Measurements from ENCODE around the gene STXBP3.

The STXBP3 gene

DNA sequence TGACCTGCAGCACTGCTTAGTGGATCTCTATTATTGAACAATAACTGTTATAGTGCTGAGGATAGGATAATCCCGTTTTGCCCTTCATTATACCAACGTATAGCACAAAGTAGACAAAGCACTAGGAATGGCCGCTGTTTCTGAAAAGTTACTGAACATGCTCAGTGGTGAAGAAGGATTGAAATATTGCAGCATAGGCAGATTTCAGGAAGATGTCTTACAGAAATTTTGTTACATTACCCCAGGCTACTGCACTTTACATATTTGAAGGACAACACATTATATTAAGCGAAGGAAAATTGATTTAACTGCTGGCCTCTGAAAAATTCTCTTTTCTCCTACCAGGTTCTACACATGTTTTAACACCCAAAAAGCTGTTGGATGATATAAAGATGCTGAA is 62.0 kb downstream of the STXBP3 start:
- DNase-seq (ENCODE audit: low spot score): no peak

DNA sequence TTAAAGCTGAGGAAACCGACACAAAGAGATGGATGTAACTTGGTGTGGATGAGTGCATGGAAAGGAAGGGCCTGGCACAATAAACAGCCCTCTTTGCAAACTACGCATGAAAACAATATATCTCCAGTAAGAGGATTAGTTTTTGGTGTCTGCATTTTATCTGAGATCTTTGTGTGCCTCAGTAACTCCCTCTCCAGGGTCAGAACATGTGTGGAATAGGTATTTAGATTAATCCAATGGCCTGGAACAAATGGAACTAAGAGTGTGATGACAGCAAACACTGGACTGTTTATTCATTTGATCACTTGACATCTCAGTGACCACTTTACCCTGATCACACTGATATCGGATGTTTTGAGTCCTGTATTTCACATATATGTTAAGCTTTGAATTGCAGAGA is 65.1 kb downstream of the STXBP3 start:
- no peak for DNase-seq (ENCODE audit: low spot score)

DNA sequence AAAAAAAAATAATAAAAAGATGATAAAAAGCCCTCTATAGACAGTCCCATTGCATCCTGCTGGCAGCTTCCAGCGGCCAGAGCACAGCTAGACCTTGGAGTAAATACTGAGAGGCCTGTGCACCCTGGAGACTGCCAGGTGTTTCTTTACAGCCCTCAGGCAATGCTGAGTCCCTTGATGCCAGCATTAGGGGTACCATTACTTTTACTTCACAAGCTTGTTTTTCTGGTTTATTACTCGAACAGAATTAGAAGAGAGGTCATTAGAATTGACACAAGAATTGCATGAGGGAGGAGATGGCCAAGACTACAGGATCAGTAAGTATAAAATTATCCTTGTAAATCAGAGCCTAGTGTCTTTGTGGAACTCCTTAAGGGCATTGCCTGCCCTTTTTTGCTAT is 66.9 kb downstream of the STXBP3 start:
- no peak for DNase-seq (ENCODE audit: low spot score)

DNA sequence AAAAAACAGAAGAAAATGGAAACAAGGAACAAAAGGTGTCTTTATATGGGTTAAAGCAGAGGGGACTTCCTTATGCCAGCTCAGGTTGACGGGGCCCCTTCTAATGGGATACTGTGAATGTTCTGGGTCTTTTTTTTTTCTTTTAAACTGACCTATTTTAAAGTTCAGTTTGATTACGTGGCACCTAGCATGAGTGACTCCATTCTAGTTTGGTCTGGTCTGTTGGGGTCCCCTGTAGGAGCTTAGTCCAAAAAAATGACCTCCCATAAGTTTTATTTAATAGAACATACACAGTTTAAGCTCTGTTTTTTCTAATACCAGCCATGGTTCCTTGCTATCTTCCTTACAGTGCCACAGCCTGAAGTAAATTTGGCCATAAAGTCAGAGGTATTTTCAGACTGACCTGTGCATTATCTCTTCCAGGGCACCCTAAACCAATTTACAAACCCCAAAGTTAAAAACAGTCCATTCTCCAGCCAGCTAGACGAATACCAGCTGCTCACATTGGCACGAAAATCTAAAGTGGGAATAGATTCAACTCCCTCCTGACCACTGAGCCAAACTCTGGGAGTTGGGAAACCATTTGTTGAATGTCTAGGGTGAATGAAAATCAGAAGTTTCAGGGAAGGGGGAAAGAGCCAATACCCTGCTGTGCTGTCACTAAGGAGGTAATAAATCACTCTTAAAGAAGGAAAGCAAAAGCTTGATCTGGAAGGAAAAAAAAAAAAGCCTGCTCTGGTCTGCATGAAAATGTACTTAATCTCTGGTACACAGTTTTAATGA is 68.1 kb downstream of the STXBP3 start:
- no peak for DNase-seq (ENCODE audit: low spot score)

DNA sequence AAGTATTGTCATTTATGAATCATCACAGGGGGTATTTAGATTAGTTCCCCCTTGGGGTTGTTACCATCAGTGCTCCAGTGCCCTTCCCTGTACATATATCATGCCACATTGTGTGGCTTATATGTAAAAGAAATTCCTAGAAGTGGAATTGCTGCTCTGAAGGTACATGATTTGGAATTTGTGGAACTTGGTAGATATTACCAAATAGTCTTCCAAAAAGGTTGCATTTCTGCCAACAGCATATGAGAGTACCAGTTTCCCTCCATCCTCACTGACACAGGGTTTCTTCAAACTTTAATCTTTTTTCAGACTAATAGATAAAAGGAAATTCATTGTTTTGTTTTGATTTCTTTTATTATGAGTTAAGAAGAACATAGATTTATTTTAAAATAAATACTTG is 69.1 kb downstream of the STXBP3 start:
- DNase-seq (ENCODE audit: low spot score): no peak

DNA sequence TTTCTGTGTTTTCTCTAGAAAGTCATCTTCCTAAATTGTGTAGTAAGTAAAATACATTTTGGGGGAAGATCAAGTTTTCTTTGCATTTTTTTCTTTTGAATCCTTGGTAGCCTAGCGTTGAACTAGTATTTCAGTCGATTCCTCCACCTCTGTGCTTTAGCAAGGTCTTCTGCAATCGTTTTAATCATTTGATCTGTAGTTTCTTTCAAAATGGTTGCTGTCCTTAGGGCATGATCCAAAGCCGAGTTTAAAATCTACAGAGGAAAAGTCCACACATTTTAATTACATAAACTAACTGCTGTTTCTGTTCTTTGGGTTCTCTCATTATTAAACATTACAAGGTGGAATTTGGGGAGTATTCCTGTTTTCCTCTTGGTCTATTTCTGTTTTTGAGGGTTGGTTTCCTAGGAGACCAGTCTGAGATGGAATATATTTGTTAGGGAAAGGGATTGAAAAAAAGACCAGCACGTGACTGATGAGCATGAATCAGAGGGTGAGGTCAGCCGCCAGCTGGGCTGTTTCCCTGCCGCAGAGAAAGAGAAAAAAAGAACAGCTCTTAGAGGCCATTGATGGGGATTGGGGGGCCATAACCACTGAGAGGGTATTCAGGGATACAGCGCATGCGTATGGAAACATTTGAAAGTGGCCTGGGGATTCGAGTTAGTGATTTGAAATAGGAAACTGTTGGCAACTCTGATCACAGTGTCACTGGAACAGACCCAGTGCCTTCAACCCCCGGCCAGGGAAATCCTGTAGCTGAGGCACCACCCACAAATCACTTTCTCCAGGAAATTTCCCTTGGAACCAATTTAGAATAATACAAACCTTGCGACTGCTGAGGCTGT is 69.8 kb downstream of the STXBP3 start:
- no peak for DNase-seq (ENCODE audit: low spot score)

DNA sequence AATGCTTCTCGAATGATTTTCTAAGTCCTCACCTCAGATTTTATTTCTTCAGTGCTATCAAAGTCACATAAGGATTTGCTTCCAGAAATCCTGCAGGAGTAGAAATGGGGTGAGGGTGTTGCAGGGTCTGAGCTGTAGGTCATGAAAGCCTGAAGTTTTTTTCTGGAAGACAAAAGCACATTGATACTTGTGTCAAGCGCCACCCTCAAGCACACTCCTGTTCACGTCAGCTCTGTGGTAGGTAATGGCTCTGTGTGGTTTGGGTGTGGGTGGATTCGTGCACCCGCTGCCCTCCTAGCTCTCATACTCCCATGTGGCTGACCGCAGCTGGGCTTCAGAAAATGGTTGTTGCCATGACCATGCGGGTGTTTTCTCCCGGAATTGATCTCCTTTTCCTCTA is 70.5 kb downstream of the STXBP3 start:
- DNase-seq (ENCODE audit: low spot score): no peak

DNA sequence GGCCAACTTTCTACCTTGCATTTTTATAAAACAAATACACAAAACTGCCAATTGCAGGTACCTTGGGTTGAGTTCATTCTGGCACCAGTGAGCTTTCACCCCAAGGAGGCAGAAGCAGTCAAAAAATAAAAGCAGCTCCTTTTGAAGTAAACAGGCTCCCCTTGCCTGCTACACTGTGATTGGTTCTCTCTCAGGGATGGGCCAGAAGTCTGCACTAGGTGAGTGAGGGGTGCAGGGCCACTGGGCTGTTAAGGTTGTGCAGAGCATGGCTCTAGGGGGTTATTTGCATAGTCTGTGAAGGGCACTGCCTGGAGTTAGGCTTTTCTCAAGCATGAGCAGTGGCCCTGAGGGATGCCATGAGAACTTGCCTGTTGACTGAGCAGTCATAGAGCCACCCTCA is 71.3 kb downstream of the STXBP3 start:
- DNase-seq (ENCODE audit: low spot score): no peak

DNA sequence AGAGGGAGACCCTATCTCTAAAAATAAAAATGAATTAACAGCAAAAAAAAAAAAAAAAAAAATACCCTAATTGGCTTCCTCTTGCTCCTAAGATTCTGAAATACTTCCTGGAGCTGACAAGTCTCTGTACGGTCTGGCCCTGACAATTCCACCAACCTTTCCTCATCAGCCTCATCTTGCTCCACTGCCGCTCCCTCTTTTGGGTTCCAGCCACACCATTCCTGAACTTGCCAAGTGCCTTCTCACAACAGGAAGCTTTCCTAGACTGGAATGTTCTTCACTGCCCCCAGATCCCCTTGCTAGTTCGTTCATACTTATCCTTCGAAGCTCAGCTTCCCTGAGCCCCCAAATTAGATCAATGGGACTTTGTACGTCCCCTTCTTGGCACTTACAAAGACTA is 73.4 kb downstream of the STXBP3 start:
- DNase-seq (ENCODE audit: low spot score): no peak

DNA sequence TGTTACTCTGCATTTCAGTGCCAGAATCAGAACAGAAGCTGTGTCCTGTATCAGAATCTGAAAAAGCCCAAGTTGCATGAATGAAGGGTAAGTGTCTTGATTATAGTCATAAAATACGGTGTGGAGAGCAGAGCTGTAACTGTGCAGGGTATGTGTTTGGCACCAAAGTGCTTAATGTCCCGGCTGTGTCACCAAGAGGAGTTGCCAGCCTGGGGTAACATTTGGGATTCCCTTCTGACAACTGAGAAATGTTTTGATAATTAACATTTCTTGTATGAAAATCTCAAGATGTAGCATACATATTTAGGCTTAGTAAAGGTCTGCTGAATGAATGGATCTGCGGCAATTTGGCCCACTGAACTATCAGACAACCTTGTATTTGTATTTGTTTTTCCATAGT is 77.2 kb downstream of the STXBP3 start:
- no peak for DNase-seq (ENCODE audit: low spot score)

DNA sequence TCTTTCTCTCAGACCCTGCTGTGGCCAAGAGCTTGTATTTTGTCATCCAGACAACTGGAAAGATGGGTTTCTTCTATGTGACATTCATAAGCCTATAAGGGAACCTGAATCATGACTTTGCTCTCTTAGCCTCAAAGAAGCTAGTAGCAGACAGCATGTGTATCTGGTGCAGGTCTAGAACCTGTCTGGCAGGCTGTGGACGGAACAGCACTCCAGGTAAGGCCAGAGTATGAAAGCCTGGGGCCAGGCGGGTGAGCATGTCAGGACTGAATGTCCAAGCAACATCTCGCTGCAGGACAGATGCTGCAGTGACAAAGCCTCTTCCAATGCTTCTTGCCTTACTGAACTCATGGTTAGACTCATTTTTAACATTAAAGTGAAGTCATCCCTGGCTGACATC is 77.6 kb downstream of the STXBP3 start:
- no peak for DNase-seq (ENCODE audit: low spot score)

DNA sequence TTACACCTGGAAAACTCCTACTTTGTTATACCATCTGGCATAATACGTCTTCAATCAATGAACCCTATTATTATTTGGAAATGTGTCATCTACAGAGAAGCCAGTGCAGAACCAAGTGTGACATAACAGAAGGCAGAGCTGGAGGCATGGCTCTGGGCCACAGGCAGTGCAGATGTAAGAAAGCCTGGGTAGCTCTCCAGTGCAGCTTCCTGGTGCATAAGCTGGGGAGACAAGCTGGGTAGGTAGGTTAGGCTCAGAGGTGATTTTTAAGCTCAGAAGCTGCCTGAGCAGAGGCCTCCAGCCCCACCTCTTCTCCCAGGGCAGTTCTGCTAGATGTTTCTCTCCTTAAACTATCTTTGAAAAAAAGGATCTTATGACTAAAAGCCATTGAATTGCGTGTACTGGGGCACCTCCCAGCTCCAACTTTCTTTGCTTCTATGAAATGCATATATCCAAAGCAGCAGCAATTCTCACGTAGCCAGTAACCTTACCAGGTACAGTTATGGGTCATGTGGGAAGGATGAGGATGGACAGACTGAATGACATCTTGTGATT is 79.7 kb downstream of the STXBP3 start:
- no peak for DNase-seq (ENCODE audit: low spot score)

DNA sequence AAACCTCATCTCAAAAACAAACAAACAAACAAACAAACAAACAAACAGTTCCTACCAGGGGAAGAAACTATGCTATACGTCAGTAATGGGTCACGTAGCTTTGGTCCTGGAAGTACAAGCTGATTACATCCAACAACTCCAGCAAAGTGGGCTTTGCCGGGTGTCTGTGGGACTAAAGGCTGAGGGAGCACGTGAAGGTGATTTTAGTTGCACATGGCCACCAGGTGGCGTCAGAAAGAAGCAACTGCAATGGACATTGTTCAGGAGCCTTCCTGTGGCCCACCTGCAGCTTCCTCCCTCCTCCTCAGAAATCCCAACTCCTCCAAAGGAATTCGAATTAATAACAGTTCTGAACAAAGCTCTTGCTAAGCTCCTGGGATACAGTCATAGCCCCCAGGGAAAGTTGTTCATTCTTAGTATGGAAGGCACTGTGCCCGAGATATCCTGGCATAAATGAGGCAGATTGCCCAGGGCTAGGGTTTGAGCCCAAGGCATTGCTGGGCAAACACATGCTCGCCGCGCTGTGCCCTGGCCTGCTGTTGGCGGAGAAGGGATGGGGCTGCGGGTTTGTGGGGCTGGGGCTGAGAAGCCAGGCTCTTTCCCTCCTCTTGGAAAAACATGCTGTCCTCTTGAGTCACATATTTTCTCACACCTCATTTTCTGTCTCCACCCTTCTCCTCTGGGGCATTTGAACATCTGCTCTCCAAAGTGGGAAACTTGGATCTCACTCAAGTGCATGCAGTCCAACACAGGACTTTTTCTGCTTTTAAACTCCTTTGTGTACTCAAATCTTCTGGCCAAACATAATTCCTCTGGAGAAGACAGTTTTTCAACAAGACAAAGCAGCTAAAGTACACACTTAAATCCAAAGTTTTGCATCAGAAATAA is 81.8 kb downstream of the STXBP3 start:
- DNase-seq (ENCODE audit: low spot score): peak; percentile 57

DNA sequence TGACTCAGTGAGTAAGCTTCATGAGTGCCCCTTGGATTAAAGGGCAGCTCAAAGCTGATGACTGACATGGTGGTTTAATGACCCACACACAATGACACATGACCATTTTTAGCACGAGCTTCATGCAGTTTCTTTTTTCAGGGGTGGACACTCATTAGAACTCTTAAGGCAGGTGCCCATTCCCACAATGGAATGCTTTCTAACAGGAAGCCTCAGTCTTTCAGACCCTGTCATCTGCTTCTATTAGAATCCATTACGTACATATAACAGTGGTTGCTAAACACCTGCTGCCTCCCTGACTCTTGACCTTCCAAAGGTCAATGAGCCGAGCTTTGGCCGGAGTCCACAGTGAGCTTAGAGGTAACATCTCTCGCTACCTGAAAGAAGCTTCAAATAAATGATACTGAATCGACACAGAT is 83.0 kb downstream of the STXBP3 start:
- DNase-seq (ENCODE audit: low spot score): no peak

DNA sequence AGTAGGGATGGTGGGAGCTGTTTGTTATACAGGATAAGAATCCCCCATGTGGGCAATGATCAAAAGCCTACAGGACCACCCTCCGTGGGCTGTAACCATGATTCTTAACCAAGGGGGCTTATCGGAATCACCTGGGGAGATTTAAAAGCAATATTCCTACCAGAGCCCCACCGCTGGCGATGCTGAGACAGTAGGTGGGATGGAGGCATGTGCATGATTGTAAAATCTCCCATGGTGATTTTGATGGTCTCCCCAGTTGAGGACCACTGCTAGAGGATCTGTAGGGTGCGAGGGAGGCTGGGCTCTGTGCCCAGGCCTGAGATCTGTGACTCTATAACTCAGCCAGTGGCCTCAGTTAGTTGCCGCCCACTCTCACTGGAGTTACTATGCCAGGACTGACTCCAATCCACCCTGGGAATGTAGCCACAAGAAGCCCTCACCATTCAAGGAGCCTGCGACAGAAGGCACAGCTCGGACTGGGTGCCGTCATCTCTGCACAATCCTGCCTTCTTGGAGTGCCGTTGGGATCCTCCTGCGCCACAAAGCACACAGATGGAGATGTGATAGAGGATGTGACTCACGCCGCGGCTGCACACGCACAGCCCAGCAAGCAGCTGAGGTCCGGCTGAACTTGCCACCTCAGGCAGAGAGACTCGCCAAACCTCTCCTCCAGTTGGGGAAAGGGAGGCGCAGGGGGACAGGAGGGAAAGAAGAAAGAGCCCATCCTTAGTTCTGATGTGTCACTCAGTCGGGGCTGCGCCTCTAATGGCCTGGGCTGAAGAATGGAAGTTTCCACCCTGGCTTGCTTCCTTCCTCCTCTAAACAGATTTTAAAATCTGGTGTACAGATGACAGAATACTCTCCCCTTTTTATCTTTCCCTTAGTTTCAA is 83.9 kb downstream of the STXBP3 start:
- no peak for DNase-seq (ENCODE audit: low spot score)

DNA sequence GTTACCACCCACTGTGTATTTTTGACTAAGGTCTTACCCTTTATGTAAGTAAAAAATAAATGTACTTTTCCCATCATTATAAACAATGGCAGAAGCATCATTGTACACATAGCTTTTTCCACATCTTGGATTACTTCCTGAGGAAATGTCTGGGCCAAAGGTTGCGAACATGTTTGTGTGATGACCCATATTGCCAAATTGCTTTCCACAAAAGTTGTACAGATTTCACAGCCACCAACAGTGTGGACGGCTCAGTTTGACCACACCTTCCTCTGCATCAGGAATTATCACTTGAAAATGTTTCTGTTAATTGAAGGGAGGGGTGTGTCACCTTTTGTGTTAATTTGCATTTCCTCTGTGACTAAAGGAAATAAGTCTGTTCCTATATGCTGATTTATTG is 84.8 kb downstream of the STXBP3 start:
- DNase-seq (ENCODE audit: low spot score): no peak

DNA sequence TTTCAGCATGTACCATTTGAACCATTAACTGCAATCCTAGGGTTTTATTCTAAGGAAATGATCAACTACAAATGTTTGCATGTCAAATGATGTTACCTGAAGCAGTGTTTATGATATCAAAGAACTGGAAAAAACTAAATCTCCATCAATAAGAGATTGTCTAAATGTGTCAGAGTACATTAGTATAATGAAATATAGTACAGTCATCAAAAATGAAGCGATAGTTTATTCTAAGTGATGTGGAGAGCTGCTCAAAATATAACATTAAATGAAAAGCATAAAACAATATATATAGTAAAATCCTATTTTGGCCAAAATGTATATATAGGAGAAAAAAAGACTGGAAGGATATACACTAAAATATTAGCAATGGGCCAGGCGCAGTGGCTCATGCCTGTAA is 86.5 kb downstream of the STXBP3 start:
- DNase-seq (ENCODE audit: low spot score): no peak

DNA sequence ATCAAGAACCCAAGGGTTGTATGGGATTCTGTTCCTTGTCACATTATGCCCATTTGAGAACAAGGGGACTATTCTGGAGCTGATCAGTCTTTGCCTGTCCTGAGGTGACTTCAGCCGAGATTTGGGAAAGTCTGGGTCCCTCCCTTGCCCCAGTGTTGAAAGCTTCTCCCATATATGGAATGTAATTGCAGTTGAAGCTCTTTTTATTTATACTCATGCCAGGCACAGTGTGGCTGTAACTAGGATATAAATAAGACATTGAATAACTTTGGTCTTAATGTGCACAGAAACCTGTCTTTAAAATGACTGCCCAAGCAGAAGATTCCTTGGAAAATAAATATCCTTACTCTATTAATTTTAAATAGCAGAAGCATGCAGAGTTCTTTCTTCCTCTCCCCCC is 95.2 kb downstream of the STXBP3 start:
- no peak for DNase-seq (ENCODE audit: low spot score)

DNA sequence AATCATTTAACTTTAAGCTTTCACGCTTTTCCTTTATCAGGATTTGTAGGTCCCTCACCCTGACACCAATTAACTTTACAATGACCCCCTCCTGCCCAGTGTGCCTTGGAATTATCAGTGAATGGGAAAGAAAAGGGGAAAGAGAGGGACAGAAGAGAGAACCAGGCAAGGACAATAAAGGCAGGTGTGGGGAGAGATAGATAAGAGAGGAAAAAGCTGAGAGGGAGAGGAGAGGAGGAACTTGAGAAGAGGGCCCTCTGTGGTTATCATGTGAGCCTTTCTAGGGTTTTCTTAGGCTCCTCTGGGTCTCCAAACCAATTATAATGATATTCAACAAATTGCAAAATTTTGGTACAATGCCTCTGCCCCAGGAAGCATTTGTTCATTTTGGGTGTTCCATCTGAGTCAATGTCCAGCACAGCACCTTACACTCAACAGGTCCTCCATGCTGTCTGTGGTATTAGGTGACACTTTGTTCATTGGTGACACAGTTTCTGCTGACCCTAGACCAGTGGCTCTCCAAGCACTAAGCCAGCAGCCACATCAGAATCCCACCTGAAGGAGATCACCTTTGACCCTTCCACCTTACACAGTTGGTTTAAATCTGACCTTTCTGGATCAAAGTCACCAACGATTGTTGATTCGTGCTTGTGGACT is 96.2 kb downstream of the STXBP3 start:
- DNase-seq (ENCODE audit: low spot score): no peak

DNA sequence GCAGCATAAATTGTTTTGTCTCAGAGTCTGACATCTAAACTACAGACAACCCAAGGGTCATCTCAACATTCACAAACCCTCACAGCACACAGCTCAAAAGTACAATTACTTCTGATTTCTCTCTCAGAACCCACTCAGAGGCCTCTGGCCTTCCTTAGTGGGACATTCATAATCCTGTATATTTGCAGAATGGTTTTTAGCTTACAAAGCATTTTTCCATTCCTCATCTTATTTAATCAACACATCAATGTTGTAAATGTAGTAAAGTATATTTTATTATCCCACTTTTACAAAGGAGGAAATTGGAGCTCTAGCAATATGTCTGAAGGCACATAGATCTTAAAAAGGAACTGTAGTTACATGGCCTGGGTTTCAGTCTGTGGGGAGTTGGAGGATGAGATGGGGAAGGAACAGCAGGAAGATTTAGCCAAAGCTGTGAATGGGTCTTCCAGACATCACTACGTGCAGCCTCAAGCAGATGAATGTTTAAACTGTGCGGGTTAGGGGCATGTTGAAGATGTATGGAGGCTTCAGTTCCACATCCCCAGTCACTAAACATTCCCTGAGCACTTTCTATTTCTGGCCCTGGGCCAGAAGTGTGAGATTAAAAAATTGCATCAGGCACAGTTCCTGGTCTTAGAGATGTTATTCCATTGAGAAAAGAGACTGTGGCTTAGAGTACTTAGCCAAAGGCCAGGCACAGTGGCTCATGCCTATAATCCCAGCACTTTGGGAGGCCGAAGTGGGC is 97.1 kb downstream of the STXBP3 start:
- no peak for DNase-seq (ENCODE audit: low spot score)
